HG02943 (cell line): Measurements from ENCODE around the gene SLC7A8.

ENCODE experiments used
- ATAC-seq: cut with Tn5 transposase; IDR thresholded peaks from one replicate; pipeline ENCODE4 v1.9.1; 2021; ENCODE audit warnings: mild to moderate bottlenecking, low read depth, moderate library complexity; ENCODE audit not compliant: unreplicated experiment

Gene SLC7A8

DNA sequence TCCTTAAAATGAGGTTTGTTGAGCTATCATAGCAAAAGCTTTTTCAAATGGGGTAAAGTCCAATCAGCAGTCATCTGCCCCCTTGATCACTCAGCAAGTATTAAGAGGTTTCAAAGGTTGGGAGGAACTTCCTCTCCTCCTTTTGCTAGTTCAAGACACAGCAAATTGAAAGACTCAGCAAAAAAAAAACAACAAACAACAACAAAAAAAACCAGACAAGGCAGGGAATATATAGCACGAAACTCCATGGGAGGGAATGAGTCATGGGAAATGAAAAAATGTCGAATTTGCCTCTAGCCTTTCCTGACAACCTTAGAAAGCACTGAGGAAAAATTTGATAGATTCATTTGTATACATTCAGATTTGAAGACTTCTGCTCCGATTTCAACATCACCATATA lies 1.6 kb upstream of the SLC7A8 start:
- ATAC-seq = no peak

DNA sequence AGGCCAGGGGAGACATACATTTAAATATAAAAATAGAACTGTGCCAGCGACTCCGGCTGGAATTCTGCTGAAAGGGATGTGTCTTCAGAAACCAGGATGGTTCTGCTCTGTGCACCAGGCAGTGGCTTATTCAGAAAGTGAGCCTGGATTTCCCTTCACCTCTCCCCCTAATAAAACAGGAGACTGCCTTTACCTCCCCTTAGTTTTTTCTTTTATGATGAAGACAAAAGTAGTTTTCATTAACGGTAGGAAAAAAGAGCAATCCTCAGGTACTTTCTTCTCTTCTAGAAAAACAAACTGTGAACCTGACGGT lies 346 bp downstream of the SLC7A8 start:
- no peak for ATAC-seq

DNA sequence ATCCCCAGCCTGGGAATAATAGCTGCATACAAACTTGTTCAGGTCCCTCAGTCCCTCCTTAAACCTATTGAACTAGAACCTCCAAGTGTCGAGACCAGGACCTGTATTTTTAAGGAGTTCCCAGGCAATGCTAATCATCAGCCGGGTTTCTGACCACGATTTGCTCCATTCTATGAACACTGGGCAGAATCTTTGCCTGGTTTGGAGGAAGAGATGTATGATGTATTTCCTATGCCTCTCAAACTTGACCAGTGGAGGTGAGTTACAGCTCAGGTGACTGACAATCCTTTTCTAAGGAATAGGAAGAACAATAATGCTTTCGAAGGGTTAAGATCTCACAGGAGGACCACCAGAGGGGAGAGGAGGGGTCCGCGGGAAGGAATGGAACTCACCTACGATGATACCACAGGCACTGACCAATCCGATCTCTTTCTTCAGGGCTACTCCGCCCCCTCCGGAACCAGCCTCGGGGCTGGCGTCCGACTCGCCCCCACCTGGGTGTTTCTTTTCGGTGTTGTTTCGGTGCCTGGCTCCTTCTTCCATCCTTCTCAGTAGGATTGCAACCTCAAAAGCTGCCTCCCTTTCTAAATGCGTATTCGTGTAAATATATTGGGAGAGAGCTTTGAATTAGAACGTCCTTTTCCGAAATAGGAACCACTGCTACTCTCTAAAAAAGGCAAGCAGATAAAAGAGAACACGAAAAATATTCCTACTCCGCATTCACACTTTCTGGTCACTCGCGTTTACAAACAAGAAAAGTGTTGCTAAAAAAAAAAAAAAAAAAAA lies 895 bp downstream of the SLC7A8 start:
- no peak for ATAC-seq

DNA sequence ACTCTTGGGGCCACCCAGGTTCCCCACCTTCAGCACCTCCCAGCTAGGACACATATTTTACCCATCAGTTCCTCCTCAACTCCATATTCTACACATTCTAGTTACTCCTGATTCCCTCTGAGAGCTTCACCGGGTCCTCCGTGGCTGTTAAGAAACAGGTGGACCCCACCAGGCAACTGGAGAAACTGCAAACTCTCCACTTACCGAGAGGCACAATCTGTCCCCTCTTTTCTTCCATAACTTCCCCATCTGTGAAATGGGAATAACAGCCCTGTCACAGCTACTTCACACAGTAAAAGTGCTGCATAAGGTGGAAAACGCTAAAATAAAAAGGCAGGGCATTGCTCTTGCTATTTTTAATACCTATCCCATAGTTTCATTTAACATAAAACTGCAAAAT lies 1.5 kb downstream of the SLC7A8 start:
- ATAC-seq = no peak

DNA sequence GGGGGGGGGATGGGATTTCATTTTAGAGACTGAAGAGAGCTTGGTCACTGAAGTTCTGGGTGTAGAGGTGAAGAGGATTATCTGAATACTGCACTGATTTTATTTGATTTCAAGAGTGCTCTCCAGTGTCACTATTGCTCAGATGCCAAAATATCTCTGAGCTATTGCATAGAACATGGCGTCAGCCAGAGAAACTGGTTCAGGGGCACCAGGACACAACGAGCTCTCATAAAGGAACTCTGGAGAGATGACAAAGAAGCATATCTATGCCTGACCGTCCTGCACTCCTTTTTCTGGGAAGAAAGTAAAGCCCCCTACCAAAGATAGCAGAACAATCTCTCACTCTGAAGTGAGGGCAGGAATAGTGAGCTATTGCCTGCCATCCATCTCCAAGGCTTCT lies 2.0 kb downstream of the SLC7A8 start:
- no peak for ATAC-seq

DNA sequence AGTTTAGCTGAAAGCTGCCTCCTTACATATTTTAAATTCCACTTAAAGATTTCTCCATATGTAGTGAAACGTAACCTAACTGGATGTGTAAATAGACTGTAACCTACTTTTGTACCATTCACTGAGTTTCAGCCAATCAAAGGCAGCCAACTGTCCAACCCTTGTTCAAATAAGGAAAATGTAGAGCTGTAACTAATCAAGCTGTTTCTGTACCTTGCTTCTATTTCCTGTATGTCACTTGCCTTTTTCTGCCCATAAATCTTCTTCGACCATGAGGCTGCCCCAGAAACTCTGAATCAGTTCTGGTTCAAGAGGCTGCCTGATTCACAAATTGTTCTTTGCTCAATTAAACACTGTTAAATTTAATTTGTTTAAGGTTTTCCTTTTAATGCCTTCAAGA lies 6.3 kb downstream of the SLC7A8 start:
- ATAC-seq = no peak

DNA sequence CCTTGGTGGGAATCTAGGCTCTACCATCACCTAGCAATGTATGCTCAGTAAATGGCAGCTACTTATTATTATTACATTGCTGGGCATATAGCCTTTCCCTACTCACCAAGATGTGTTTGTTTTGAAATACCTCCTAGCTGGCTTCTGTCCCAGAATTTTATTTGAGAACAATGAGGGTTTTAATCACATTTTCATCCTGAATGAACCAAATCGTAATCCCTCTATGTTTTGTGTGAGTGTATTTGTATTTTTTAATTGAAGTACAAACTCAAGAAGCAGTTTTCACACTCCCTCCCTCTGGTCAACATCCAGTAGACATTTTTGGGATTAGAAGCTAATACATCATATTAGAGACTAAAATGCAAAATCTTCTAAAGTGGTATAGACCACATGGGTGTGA lies 7.6 kb downstream of the SLC7A8 start:
- no peak for ATAC-seq

DNA sequence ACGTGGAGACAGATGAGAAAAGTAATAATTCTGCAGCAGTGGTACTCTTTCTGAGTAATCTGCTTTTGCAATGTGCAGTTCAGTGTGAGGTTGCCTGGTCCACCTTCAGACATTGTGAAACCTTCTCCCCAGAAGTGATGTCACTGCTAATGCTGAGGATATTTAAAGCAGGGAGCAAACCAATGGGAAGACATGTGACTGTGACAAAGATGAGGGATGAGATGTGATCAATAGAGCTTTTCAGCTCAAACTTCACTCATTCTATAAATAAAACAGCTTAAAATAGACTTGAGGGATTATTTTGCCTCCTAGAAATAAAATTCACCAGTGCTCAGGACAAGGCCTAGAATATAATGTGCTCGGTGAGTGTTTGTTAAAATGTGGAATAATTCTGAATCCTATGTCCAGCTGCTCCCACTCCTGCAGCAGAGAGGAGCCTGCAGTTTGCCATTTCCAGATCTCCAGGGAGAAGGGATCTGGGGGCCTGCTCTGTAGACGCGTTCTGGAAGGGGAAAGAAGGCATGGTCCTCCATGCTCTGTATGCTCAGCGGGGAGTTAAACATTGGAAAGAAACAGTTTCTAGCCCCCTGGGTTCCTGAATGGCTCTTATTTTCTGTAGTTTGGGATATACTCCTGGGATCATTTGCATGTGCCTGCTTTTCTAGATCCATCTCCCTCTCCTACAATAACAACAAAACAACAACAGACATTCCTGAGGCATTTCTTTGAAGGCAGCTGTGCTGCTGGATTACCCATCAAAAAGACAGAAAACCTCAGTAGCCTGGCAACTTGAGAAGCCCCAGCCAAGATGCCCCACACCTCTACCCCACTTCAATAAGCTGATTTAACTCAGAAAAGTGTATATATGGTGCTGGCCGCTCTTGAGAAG lies 8.9 kb downstream of the SLC7A8 start:
- no peak for ATAC-seq

DNA sequence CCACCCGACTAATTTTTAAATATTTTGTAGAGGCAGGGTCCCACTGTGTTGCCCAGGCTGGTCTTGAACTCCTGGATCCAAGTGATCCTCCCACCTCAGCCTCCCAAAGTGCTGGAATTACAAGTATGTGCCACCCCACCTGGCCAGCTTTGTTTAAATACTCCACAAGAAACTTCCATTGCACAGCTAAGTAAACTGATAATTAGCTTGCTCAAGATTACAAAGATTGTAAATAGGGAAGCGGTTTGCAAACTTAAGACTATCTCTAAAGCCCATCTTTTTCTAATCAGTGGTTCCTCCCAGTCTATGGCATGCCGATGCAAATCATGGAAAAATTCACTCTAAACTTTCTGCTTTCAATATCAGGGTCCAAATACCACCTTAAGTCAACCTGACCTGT lies 9.7 kb downstream of the SLC7A8 start:
- no peak for ATAC-seq

DNA sequence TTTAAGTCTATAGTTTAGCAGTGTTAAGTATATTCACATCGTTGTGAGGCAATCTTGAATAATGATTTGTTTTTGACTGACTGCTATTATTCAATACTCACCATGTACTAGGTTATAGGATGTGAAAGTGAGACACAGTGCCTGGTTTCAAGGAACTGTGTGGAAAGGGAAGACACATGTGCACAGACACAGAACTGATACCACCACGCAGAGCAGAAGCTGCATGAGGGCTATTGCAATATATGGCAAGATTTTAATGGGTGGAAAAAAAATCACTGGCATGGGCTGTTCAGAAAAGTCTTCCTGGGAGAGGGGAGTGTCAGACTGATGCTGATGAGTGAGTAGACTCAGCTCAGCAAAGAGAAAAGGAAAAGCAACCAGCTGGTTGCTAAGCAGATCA lies 10.4 kb downstream of the SLC7A8 start:
- ATAC-seq = no peak

DNA sequence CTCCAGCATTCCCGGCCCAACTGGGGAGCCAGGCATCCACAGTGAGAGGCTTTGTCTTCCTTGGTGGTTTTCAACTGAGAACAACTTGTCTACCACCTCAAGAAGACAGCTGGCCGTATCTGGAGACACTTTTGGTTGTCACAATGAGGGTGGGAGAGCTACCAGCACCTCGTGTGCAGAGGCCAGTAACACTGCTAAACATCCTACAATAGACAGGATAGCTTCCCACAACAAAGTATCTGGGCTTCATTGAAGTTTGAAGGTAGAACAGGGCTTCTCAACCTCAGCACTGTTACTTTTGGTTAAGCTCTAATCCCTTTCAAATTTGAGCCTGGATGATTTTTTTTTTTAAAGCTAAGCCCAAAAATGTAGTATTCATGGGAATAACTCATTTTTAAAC lies 10.9 kb downstream of the SLC7A8 start:
- ATAC-seq = no peak

DNA sequence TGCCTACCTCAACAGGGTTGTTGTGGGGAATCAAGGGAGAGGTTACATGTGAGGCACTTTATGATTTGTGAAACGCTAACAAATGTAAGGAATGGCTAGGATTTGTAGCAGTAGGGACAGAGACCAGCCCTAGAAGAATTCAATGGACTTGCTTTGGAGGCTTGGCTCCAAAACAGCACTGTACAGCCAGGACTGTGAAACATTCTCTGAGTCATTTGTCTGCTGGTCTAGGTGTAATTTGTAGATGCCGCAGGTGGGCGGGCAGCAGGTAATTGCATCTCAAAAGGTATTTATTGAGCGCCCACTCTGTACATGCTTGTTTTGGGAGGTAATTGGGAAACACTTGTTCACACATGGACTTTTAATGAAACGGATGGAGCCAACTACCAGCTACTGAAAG lies 11.4 kb downstream of the SLC7A8 start:
- ATAC-seq = no peak

DNA sequence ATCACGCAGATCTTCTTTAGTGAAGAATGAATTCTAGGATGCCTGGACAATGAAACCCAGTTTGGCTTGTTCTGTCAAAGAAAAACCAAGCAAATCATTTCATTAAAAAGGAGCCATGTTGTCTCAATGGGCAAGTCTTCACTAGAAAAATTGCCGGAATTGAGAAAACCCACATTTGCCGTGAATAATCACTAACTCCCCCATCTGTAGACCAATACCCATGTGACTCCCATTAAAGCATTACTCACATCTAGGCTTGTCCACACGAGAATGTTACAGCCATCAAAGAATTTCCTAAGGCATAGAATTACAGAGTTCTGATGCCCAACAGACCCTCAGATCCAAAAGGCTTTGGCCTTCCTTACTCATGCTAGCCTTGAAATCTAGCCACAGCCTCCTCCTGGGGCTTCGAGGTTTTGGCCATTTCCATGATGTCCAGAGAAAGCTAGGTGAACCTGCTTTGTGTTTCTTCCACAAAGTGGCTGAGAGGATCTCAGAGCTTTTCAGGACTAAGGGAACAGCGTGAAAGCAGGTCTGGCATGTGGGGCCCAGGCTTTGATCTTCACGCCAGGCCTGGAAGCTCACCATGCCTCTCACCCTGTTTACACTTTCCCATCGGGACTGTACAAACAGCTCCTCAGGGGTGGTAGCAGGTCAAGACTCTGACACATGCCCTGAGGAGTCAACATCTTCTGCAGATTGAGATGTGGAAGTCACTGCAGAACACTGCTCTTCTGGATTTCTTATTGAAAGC lies 12.1 kb downstream of the SLC7A8 start:
- ATAC-seq = no peak

DNA sequence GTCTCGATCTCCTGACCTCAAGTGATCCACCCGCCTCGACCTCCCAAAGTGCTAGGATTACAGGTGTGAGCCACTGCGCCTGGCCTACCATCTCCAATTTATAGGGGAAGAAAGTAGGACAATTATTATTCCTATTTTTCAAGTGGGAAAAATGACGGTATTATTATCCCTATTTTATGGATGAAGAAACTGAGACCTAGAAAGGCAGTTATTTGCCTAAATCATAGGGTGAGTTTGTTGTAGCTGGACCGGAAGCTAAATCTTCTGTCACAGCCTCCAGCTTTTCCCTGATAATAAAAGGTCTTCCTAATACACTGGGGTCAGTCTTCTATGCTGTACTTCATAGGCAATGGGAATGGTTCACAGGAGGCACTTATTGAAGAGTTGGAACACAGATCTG lies 13.8 kb downstream of the SLC7A8 start:
- no peak for ATAC-seq

DNA sequence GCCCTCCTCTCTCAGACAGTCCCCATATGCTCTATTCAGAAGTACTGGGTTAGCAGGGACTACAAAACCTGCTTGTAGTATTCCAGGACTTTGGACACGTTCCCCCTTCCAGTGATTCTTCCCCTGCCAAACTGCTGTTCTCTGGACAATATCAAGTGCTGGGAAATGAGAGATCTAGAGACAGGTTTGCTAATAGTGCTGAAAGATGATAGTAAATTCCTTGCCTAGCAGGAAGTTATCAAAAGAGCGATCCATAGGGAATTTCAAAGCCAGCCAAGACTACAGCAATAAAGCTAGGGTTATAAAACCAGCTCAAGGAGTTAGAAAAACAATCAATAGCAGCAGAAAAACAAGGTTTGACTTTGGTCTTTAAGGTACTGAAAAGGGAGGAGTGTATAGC lies 15.2 kb downstream of the SLC7A8 start:
- no peak for ATAC-seq

DNA sequence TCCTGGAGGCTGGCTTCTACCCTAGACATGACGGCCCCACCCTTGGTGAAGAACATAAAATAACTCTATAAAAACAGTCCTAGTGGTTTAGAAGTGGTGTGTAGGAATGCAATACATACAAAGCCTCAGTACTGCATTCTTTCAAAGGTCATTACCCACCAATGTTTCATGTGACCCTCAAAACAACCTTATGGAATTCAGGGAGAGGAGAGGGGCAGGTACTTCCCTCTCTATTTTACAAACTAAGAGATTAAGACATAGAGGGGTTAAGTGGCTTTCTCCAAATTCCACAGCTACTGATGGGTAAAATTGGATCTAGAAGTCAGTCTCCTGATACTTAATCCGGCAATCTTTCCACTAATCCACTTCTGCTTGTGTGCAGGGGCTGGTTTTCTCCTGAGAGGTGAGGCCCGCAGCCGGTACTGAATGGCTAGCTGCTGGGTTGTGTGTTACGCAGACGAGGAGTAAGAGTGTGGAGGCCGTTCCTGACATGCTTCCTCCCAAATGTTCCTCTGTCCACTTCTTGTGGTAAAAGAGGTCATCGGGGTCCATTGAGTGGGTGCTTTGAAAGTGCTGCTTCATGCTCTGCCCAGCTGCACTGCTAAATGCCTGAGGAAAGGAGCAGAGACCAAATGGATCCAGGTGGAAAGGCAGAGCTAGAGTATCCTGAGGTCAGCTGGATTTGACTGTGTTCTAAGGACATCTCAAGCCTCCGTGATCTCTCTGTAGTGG lies 16.2 kb downstream of the SLC7A8 start:
- no peak for ATAC-seq

DNA sequence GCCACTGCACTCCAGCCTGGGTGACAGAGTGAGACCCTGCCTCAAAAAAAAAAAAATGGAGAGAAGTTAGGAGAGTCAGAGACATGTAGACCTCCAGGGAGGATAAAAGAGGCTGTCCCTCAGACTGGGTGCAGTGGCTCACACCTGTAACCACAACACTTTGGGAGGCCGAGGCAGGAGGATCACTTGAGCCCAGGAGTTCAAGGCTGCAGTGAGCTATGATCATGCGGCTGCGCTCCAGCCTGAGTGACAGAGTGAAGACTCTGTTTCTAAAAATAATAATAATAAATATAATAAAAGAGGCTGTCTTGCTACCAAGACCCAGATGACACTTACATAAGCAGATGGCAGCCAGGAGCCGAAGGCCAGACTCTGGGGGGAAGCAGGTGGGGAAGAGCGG lies 18.5 kb downstream of the SLC7A8 start:
- no peak for ATAC-seq

DNA sequence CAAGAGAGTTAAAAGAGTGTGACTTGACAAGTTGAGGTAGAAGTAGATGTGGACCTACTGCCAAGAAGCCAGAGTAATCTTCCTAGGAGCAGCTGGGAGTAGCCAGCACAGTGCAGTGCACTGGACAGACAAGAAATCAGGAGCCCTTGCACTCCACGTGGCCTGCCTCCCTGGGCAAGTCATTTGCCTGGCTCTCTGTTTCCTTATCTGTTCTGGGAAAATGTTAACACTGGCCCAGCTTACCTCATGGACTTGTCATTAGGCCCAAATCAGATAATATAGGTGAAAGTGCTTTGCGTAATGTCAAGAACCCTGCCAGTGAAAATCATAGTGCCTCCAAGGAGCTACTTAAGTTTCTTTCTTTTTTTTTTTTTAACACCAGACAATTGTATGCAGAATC lies 19.2 kb downstream of the SLC7A8 start:
- ATAC-seq = no peak

DNA sequence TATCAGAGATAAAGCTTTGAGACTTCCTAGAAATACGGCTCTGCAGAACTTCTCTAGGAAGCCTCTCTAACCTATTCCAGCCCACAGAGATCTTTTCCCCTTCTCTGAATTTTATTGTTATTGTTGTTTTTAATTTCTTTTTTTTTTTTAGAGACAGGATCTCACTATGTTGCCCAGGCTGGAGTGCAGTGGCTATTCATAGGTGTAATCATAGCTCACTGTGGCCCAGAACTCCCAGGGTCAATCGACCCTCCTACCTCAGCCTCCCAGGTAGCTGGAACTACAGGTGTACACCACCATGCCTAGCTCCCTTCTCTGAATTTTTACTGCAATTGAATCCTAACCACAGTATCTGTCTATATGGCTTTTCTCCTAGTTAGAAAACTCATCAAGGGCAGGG lies 19.6 kb downstream of the SLC7A8 start:
- no peak for ATAC-seq

DNA sequence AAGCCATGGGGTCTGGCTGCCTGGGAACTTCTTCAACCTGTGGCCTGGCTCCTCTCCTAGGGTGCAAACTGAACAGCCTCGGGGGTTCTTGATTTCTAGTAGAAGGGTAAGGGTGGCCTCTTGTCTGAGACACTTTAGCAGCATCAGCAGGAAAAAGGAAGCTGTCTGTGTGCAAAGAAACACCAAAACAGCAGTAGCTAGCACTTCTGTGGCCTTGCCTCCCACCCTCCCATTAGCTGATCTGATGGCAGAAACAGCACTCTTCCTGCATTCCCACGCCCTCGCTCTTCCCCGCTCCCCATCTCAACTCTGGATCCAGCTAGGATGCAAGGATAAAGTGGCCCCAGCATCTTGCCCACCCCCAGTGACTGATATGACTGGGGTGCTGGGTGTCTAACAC lies 20.7 kb downstream of the SLC7A8 start:
- ATAC-seq = no peak

DNA sequence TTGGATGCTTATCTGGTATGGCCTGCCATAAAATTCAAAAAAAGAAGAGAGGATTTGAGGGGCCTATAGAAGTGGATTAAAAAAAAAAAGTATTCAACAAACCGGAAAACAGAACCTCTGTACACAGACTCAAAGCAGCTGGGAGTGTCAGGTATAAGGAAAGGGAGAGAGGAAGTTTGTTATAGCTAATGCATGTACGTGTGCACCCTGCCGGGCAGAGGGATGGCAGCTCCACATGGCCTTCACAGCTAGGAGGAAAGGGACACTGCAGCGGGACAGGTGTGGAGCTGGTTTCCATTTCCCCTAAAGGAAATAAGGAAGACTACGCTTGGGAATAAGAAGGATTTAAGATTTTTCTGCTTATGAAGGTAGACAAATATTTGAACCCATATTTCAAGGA lies 21.5 kb downstream of the SLC7A8 start:
- no peak for ATAC-seq
